CD14-positive monocyte (primary cell): ENCODE data around the gene WTIP. TPM values are rescaled to one million over a fixed set of nuclear protein-coding genes. Genes with fewer than 3 reads are reported as not detected.

Experiments
- DNase-seq, 3 donors: peaks; one replicate each; pipeline ENCODE4 v3.0.0-alpha.2; 2011 to 2022
- H2AFZ ChIP-seq: 2 replicates; pipeline ENCODE4 v1.6.0; 2012; ENCODE audit warnings: mild to moderate bottlenecking, low read depth, low read length, inconsistent platforms; ENCODE audit not compliant: insufficient read depth, poor library complexity, severe bottlenecking
- H3K27ac ChIP-seq, 2 donors: 1 replicate in 1 of 2; 2 replicates in 1 of 2; pipeline ENCODE4 v1.5.1; 2012 to 2013; ENCODE audit warnings: low read length in 2 of 2, control low read depth in 1 of 2, inconsistent platforms in 1 of 2, low read depth in 1 of 2, mild to moderate bottlenecking in 1 of 2
- H3K27me3 ChIP-seq, 2 donors: one replicate each; pipeline versions ENCODE4 v1.6.0 to v1.6.1; 2011 to 2013; ENCODE audit warnings: low read length in 2 of 2; ENCODE audit not compliant: control insufficient read depth in 2 of 2, insufficient read depth in 2 of 2
- H3K36me3 ChIP-seq, 2 donors: replicated peaks in 1 of 2; 1 replicate in 1 of 2; 2 replicates in 1 of 2; pipeline versions ENCODE4 v1.5.1 to v1.6.1; 2012 to 2013; ENCODE audit warnings: low read length in 2 of 2, control low read depth in 1 of 2, inconsistent platforms in 1 of 2, mild to moderate bottlenecking in 1 of 2; ENCODE audit not compliant: insufficient read depth in 2 of 2, control insufficient read depth in 1 of 2
- H3K4me1 ChIP-seq, 2 donors: 1 replicate in 1 of 2; 2 replicates in 1 of 2; pipeline versions ENCODE4 v1.5.1 to v1.6.1; 2012 to 2013; ENCODE audit warnings: low read length in 2 of 2, control low read depth in 1 of 2, inconsistent platforms in 1 of 2, mild to moderate bottlenecking in 1 of 2, moderate library complexity in 1 of 2; ENCODE audit not compliant: insufficient read depth in 2 of 2, control insufficient read depth in 1 of 2
- H3K4me2 ChIP-seq: replicated peaks from 2 replicates; pipeline ENCODE3; 2012; ENCODE audit warnings: low read length, moderate library complexity, mild to moderate bottlenecking; ENCODE audit not compliant: poor library complexity, severe bottlenecking; ENCODE audit errors: extremely low read depth
- H3K4me3 ChIP-seq, 3 experiments: fragments of 200-600 bp in 1 of 3; sonication (generic) in 1 of 3; replicated peaks in 1 of 3; 1 replicate in 2 of 3; 2 replicates in 1 of 3; pipeline ENCODE4 v1.5.1; 2011 to 2013; ENCODE audit warnings: low read length in 3 of 3, mild to moderate bottlenecking in 3 of 3, control low read depth in 2 of 3, low read depth in 2 of 3, inconsistent platforms in 1 of 3, moderate library complexity in 1 of 3
- H3K79me2 ChIP-seq: 2 replicates; pipeline ENCODE4 v1.6.0; 2012; ENCODE audit warnings: mild to moderate bottlenecking, control low read depth, inconsistent platforms, low read length, moderate library complexity; ENCODE audit not compliant: insufficient read depth
- H3K9ac ChIP-seq: 2 replicates; pipeline ENCODE4 v1.6.0; 2017; ENCODE audit warnings: low read length, mild to moderate bottlenecking; ENCODE audit not compliant: insufficient read depth, poor library complexity, severe bottlenecking
- H3K9me3 ChIP-seq, 2 donors: replicated peaks in 1 of 2; 1 replicate in 1 of 2; 2 replicates in 1 of 2; pipeline versions ENCODE4 v1.5.1 to v1.6.1; 2012 to 2013; ENCODE audit warnings: low read length in 2 of 2, control low read depth in 1 of 2; ENCODE audit not compliant: control insufficient read depth in 1 of 2, insufficient read depth in 1 of 2
- H4K20me1 ChIP-seq: 2 replicates; pipeline ENCODE4 v1.6.0; 2012; ENCODE audit warnings: mild to moderate bottlenecking, low read length, control low read depth, moderate library complexity; ENCODE audit not compliant: insufficient read depth
- H3K27ac Mint-ChIP-seq, 7 donors: one replicate each; pipeline ENCODE4 v1.8.0; 2020; ENCODE audit warnings: mild to moderate bottlenecking in 7 of 7, mixed read lengths in 7 of 7, moderate library complexity in 6 of 7, inconsistent platforms in 2 of 7
- H3K27me3 Mint-ChIP-seq, 3 donors: one replicate each; pipeline ENCODE4 v1.8.0; 2021 to 2022; ENCODE audit warnings: low read depth in 3 of 3, mild to moderate bottlenecking in 3 of 3, mixed read lengths in 3 of 3, moderate library complexity in 3 of 3, inconsistent platforms in 1 of 3
- H3K36me3 Mint-ChIP-seq, 2 donors: one replicate each; pipeline ENCODE4 v1.8.0; 2020; ENCODE audit warnings: mixed read lengths in 2 of 2, inconsistent platforms in 1 of 2, mild to moderate bottlenecking in 1 of 2
- H3K4me1 Mint-ChIP-seq: one replicate; pipeline ENCODE4 v1.8.0; 2020; ENCODE audit warnings: mild to moderate bottlenecking, mixed read lengths
- H3K4me3 Mint-ChIP-seq, 2 donors: one replicate each; pipeline ENCODE4 v1.8.0; 2020; ENCODE audit warnings: mild to moderate bottlenecking in 2 of 2, mixed read lengths in 2 of 2, moderate library complexity in 1 of 2
- H3K9me3 Mint-ChIP-seq, 7 donors: one replicate each; pipeline ENCODE4 v1.8.0; 2020 to 2022; ENCODE audit warnings: mixed read lengths in 7 of 7, mild to moderate bottlenecking in 6 of 7, moderate library complexity in 6 of 7, inconsistent platforms in 2 of 7
- WGBS: methylation state at CpG from one replicate; pipeline ENCODE4 v1.1.5; 2013; ENCODE audit warnings: missing lambda C conversion rate; ENCODE audit not compliant: insufficient coverage; 5-methylcytosine and 5-hydroxymethylcytosine counted together
- intact Hi-C, 2 donors: fragments of 100-400 bp; cut with micrococcal nuclease; formaldehyde crosslinking; loops; one replicate each; pipeline versions ENCODE4 v1.15.0 to v1.15.1; 2023
- polyA plus RNA-seq, 3 donors: library from polyadenylated mRNA; depleted of rRNA in 1 of 3; unstranded in 2 of 3; stranded (reverse) in 1 of 3; fragments of 300-500 nt in 2 of 3; fragments of >200 nt in 1 of 3; fragmentation: Illumina TruSeq in 2 of 3; gene quantifications; 1 replicate in 2 of 3; 2 replicates in 1 of 3; pipeline ENCODE4 v1.2.3, GENCODE V29; 2012 to 2021
- TF ChIP-seq, protein P1 (sequence below): fragments of 200-600 bp; IDR thresholded peaks from one replicate; pipeline ENCODE4 v1.8.0; 2022; ENCODE audit warnings: antibody characterized with exemption, mild to moderate bottlenecking

Gene WTIP
- polyA plus RNA-seq, 3 donors: 0.11 TPM; not detected in 2

- Histone ChIP-seq H3K9ac (no peak overlapping the region), H4K20me1 (no peaks in the 10 kb centered on the region), H3K4me2 (no peak overlapping the region), H3K27ac (no peak overlapping the region), H3K79me2 (no peaks in the 10 kb centered on the region), H2AFZ (no peak overlapping the region), H3K36me3 (peaks cover 86 to 93% of the 10 kb centered on the region in 2 donors), H3K4me1 (no peaks in the 10 kb centered on the region), H3K27me3 (no peaks in the 10 kb centered on the region), H3K4me3 (no peak overlapping the region), H3K9me3 (no peaks in the 10 kb centered on the region)
- no peak overlapping the region for H3K27ac Mint-ChIP-seq
- H3K4me1 Mint-ChIP-seq: no peaks in the 10 kb centered on the region
- TF ChIP-seq, protein P1, sequence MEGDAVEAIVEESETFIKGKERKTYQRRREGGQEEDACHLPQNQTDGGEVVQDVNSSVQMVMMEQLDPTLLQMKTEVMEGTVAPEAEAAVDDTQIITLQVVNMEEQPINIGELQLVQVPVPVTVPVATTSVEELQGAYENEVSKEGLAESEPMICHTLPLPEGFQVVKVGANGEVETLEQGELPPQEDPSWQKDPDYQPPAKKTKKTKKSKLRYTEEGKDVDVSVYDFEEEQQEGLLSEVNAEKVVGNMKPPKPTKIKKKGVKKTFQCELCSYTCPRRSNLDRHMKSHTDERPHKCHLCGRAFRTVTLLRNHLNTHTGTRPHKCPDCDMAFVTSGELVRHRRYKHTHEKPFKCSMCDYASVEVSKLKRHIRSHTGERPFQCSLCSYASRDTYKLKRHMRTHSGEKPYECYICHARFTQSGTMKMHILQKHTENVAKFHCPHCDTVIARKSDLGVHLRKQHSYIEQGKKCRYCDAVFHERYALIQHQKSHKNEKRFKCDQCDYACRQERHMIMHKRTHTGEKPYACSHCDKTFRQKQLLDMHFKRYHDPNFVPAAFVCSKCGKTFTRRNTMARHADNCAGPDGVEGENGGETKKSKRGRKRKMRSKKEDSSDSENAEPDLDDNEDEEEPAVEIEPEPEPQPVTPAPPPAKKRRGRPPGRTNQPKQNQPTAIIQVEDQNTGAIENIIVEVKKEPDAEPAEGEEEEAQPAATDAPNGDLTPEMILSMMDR: no peak
- no peaks in the 10 kb centered on the region for H3K9me3 Mint-ChIP-seq
- peaks cover 67 to 93% of the 10 kb centered on the region in 2 donors for H3K36me3 Mint-ChIP-seq
- no peak for DNase-seq
- intact Hi-C loops: no loop called here
- no peaks in the 10 kb centered on the region for H3K27me3 Mint-ChIP-seq
- no peak overlapping the region for H3K4me3 Mint-ChIP-seq
Measured at GRCh38 chr19:34452723-34453122, 28.8 kb upstream of the WTIP start.

DNA sequence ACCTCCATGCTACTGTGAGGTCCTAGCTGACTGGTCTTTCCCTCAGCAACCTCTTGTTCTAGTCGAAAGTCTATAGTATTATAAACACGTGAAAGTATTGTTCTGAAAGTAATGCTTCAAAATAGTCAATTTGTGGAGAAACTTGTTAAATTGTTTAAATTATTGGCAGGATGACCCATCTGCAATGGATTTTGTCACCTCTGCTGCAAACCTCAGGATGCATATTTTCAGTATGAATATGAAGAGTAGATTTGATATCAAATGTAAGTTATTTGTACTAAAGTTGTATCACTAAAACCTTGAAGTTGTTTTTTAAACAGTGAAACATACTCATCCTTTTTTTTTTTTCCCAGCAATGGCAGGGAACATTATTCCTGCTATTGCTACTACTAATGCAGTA lies 27.5 kb upstream of the WTIP start:
- no peak overlapping the region for H3K27ac ChIP-seq
- Mint-ChIP-seq H3K36me3 (peaks cover 67 to 92% of the 10 kb centered on the region in 2 donors), H3K4me1 (no peaks in the 10 kb centered on the region), H3K27ac (no peak overlapping the region), H3K27me3 (no peaks in the 10 kb centered on the region), H3K9me3 (no peaks in the 10 kb centered on the region), H3K4me3 (no peak overlapping the region)
- no peaks in the 10 kb centered on the region for H4K20me1 ChIP-seq
- H3K36me3 ChIP-seq: peaks cover 85 to 96% of the 10 kb centered on the region in 2 donors
- no peak overlapping the region for H3K4me2 ChIP-seq
- intact Hi-C loops: no loop called here
- H3K79me2 ChIP-seq: no peaks in the 10 kb centered on the region
- TF ChIP-seq, protein P1: no peak
- no peaks in the 10 kb centered on the region for H3K27me3 ChIP-seq
- no peak overlapping the region for H3K4me3 ChIP-seq
- no peak overlapping the region for H2AFZ ChIP-seq
- H3K4me1 ChIP-seq: no peaks in the 10 kb centered on the region
- H3K9me3 ChIP-seq: no peaks in the 10 kb centered on the region
- 100% methylated on average over 2 of the region's 2 CpGs for WGBS
- H3K9ac ChIP-seq: no peak overlapping the region
- no peak for DNase-seq
